ENCODE results near the gene SEMA6A.

SEMA6A gene, protein sequence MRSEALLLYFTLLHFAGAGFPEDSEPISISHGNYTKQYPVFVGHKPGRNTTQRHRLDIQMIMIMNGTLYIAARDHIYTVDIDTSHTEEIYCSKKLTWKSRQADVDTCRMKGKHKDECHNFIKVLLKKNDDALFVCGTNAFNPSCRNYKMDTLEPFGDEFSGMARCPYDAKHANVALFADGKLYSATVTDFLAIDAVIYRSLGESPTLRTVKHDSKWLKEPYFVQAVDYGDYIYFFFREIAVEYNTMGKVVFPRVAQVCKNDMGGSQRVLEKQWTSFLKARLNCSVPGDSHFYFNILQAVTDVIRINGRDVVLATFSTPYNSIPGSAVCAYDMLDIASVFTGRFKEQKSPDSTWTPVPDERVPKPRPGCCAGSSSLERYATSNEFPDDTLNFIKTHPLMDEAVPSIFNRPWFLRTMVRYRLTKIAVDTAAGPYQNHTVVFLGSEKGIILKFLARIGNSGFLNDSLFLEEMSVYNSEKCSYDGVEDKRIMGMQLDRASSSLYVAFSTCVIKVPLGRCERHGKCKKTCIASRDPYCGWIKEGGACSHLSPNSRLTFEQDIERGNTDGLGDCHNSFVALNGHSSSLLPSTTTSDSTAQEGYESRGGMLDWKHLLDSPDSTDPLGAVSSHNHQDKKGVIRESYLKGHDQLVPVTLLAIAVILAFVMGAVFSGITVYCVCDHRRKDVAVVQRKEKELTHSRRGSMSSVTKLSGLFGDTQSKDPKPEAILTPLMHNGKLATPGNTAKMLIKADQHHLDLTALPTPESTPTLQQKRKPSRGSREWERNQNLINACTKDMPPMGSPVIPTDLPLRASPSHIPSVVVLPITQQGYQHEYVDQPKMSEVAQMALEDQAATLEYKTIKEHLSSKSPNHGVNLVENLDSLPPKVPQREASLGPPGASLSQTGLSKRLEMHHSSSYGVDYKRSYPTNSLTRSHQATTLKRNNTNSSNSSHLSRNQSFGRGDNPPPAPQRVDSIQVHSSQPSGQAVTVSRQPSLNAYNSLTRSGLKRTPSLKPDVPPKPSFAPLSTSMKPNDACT

DNA sequence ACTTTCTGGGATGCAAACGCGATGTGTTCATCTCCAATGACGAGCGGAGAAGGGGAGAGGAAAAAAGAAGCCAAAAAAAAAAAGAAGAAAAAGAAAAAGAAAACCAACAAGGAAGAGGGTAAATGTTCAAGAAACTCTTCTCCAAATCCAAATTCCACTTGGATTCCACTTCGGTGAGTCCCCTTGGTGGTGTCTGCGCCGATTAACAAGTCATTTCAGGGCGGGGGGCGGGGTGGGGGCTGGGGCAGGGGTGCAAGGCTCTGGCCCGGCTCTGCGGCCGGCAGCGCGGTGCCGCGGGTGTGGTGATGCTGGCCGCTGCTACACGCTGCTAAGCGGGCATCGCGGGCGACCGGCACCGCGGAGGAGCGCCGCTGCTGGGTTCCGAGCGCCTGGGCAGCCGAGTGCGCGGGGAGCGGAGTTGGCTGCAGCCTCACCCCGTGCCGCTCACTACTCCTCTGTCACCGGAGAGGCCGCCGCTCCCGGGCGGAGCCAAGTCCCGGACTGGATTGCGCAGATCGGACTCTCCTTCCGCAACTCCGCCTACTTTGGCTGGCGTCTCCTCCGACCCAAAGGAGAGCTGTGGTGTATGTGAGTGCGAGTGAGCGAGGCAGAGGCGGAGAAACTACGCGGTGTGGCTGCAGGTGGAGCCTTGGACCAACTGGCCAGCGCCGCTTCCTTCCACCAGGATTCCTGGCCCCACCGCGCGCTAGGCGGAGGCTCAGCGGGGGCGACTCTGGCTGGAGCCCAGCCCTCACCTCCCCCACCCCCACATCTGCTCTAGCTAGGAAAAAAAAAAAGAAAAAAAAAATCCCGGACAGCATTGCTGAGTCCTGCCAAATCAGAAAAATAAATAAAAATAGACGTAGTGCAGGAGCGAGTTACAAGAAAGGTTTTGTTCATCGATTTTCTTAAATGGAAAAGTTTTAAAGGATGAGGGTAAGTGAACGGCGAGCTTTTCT is at the start of gene SEMA6A:
Gene SEMA6A (minus strand): TSS at position 457 of the 959 bp plus-strand sequence. CDS start 69,879 bp downstream, outside the sequence.
- FAIRE-seq: peak; percentile 94
- DNase-seq (ENCODE audit: low spot score): peak; percentile 90

DNA sequence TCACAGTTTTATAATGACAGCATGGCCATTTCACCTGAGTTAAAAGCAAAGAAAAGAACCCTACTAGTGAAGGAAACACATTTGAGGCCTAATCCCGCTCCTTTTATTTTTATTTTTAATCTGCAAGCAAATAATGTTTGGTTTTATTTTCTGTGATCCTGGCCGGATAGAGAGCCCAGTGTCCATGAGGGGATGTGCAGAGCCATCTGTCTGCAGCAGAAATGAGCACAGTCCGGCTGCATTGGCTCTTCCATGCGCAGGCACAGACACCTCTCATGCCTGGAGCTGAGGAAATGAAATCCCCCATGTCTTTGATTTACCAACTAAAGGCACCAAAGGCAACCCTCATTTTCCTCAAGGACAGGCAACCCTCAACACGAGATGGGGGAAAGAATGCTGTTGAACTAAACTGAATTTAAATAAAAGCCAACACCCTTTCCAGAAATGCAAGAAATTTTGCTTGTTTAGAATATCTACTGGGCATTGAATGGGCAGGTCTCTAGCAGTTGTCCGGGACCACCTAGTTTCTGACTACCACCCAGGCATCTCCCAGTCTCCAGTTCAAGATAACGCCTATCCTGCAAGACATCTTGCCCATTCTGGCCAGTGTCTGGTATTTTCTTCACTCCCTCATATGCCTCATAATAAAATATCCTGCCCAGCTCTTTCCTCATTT is 47.9 kb upstream of the SEMA6A start:
- DNase-seq (ENCODE audit: low spot score): no peak
- no peak for FAIRE-seq

DNA sequence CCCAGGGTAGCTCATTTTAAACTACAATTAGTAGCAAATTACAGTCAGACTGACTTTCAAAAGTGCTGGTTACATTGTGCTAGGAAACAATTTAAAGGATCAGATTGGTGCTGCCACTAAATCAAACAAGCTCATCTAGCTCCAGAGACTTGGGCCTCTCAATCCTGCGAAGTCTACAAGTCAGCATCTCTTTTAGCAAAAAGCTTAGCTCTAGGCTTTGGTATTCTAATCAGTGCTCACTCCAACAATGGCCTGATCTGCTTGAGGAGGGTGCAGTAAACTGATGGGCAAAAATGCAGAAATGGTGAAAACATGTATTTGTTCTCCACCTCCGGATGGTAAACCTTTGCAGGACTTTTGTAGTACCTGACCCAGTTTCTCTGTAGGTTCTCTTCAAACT is 47.0 kb upstream of the SEMA6A start:
- DNase-seq (ENCODE audit: low spot score) (no peak), FAIRE-seq (no peak)

GRCh38 chr5:116616876-116617275 is 42.3 kb upstream of the SEMA6A start:
- no peak for FAIRE-seq
- no peak for DNase-seq (ENCODE audit: low spot score)

DNA sequence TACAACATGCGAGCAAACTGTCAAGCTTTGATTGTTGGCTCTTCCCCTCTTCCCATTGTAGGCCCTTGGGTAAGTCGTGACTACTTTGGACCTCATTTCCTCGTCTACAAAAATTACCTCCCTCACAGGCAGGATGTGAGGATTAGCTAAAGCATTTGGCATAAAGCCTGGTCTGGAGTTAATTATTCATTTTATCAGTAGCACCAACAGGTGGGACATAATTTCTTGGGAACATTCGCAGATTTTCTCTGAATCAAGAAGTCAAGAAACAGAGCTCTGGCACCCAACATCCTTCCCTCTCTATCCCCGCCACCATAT is 39.9 kb upstream of the SEMA6A start:
- no peak for DNase-seq (ENCODE audit: low spot score)
- no peak for FAIRE-seq

DNA sequence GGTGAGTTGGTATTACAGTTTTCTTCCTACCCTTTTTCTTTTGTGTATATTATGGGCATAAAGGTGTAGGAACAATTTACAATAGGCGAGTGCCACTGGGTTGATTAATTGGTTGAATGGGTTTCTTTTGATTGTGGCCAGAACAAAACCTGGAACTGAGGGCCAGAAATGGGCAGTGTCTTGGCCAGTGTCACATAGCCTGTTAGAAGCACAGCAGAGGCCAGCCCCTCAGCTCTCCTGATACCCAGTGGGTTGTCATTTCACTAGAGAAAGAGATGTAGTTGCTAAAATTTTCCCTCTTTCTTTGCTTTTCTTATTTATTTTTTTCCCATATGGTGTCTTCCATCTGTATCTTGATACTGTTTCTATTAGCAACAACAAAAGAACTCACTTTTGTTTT is 38.8 kb upstream of the SEMA6A start:
- no peak for FAIRE-seq
- DNase-seq (ENCODE audit: low spot score): no peak

DNA sequence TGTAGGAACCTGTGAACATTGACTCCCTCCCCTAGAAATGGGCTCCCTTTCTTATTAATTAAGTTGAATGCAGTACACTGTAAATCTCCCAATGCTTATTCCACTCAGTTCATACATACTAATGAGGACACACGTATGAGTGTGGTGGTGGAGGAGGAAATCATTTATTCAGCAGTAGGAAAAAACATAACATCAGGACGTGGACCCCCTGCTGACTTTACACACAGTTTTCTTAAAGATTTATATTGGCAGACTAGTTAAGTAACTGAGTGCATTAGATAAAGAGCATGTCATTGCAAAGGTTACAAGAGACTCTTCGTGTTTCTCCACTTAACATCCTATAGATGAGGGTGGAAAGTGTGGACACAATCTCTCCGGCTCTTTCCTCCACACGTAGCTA is 37.8 kb upstream of the SEMA6A start:
- FAIRE-seq: no peak
- no peak for DNase-seq (ENCODE audit: low spot score)

GRCh38 chr5:116605310-116606070 is 30.9 kb upstream of the SEMA6A start:
- DNase-seq (ENCODE audit: low spot score): no peak
- no peak for FAIRE-seq

DNA sequence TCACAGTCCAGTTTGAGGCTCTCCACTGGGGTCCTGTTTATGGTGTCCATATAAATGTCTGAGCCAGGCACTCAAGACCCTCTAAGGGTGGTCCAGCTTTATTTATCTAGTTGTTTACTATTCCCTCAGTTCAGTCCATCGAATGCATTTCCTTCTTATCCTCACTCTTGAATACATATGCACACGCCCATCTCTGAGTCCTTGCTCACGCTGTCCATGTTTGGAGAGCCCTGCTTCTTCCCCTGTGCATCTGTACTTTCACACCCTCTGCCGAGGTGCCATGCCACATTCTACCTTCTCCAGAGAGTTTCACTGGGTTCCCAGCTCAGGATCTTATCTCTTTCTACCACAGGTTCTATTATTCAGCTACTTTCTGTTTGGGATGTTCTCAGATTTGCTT is 30.2 kb upstream of the SEMA6A start:
- no peak for FAIRE-seq
- no peak for DNase-seq (ENCODE audit: low spot score)

DNA sequence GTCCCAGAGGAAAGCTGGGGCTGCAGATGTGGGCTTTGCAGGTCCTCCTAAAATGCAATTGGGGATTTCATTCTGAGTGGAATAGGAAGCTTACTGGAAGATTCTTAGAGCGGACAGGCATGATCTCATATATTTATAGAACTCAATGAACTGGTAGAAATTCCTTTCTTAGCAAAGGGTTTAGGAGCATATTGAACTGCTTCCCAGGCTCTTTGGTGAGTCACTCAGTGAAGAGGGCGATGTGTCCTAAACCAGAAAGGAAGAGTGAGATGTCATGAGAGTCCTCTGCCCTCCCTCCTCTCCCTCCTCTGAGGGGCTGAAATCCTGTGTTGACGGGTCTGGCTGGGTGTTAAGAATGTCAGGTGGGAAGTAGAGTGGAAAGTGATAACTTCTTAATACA is 26.3 kb upstream of the SEMA6A start:
- DNase-seq (ENCODE audit: low spot score) (peak; percentile 13), FAIRE-seq (no peak)

DNA sequence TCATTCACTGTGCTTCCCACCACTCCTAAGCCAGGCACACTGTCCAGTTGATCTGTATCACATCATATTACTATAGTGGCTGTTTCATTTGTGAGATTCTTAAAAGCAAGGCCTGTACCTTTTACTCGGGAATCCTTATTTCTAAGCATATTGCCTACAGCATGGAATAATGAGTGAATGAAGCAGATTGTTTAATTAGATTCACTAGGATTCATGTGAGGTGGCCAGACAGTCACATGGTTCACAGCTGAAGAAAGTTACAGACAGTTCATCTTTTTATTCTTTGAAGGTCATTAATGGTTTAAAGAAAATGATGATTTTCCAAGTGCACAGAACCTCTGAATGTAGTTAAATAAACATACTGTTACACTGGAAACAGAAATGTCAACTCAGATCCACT is 24.3 kb upstream of the SEMA6A start:
- DNase-seq (ENCODE audit: low spot score): no peak
- no peak for FAIRE-seq

DNA sequence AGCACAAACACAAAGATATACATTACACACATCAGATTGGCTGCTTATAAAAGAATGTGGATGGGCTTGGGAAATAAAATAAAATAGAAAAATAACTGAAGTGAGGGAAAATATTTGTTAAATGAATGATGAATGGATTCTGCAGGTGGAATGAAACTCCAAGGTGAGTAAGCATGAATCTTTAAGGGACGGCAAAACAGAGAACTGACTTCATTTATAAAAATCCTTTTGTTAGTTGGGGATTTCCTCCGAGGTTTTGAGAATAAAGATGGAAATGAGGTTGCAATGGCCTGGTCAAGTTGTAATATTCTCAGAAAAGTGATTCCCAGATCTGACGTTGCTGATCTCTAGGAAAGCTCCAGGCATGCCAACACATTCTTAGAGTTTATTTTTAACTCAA is 20.9 kb upstream of the SEMA6A start:
- FAIRE-seq (no peak), DNase-seq (ENCODE audit: low spot score) (no peak)

DNA sequence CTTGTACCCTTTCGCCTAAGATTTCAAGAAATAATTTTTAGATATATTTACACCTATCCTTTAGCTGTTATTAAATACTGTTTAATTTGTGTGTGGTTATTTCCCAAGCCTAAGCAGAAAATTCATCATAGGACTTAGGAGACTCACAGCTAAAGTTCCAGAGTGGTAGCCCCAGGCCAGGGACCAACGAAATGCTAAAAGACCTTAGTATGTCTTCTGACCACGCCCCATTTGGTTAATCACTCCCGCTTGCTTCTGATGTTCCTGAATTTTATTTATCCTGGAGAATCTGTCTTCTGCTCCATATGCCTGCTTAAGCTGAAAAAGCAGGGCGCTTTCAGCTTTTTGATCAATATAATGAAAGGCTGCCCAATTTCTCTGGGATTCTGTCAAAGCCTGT is 18.7 kb upstream of the SEMA6A start:
- DNase-seq (ENCODE audit: low spot score) (no peak), FAIRE-seq (no peak)

GRCh38 chr5:116585227-116585626 is 10.6 kb upstream of the SEMA6A start:
- no peak for FAIRE-seq

DNA sequence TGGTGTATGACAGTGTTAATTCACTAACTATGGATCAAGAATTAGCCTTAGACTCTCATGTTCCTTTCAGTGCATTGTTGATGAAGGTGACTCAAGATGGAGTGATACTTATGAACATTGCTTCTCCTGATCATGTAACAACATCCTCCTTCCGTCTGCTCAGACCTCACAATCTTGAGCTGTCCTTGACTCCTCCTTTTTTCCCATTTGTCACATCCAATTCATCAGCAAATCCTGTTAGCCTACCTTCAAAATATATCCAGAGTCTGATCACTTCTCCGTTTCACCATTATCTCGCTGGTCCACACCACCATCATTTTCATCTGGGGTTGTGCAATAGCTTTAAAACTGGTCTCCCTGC is 9.2 kb upstream of the SEMA6A start:
- DNase-seq (ENCODE audit: low spot score) (no peak), FAIRE-seq (no peak)

More at GRCh38 chr5:116585227-116585626, 10.6 kb upstream of the SEMA6A start:
- DNase-seq (ENCODE audit: low spot score): no peak

- FAIRE-seq (no peak), DNase-seq (ENCODE audit: low spot score) (no peak)
Observed at GRCh38 chr5:116583085-116583861, 8.7 kb upstream of the SEMA6A start.

GRCh38 chr5:116581910-116582309 is 7.3 kb upstream of the SEMA6A start:
- DNase-seq (ENCODE audit: low spot score): no peak
- FAIRE-seq: no peak

DNA sequence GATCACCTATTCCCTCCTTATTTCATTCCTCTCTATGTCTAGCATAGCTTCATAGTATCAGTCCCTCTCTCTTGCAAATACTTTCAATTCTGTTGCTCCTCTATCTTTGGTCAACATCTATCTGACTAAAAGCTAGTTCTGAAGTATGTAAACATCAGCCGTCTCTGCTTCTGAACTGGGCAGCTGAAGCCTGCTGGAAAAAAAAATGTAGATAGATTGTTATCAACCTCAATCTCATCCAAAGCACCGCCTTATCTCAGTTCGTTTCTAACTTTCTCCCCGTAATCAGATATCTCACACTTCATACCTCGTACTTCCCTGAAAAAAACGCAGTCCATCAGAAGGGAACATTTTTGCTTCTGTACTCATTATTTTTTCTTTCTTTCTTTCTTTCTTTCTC is 4.5 kb upstream of the SEMA6A start:
- DNase-seq (ENCODE audit: low spot score) (no peak), FAIRE-seq (no peak)

- DNase-seq (ENCODE audit: low spot score) (no peak), FAIRE-seq (no peak)
Observed at GRCh38 chr5:116578676-116579075, 4.1 kb upstream of the SEMA6A start.
